SIG-M5 treated with dmso at 0.1 percent for 504 hours (cell line): Measurements from ENCODE around the gene EEA1.
"Not testable (repeated sequence)": the region's sequence is repeated elsewhere in the genome, so short reads cannot be mapped to it uniquely, and the experiment has no call there.

Experiments used
- DNase-seq: peaks from one replicate; lab custom pipeline; 2025; ENCODE audit not compliant: unreplicated experiment; lab: John Stamatoyannopoulos, UW

EEA1 gene

GRCh38 chr12:92753976-92754885, 174.9 kb downstream of the EEA1 start:
- no peak for DNase-seq

- not testable (repeated sequence) for DNase-seq
Measured at GRCh38 chr12:92749691-92750090, 179.4 kb downstream of the EEA1 start.

- no peak for DNase-seq
Measured at GRCh38 chr12:92747151-92747550, 181.9 kb downstream of the EEA1 start.

- no peak for DNase-seq
Measured at GRCh38 chr12:92745856-92746550, 183.1 kb downstream of the EEA1 start.

- no peak for DNase-seq
Measured at GRCh38 chr12:92743026-92743425, 186.1 kb downstream of the EEA1 start.

- DNase-seq: no peak
Measured at GRCh38 chr12:92740411-92740810, 188.7 kb downstream of the EEA1 start.

- DNase-seq: no peak
Measured at GRCh38 chr12:92739113-92739512, 190.0 kb downstream of the EEA1 start.

GRCh38 chr12:92737855-92738850, 190.9 kb downstream of the EEA1 start:
- no peak for DNase-seq

GRCh38 chr12:92736605-92737004, 192.5 kb downstream of the EEA1 start:
- no peak for DNase-seq

GRCh38 chr12:92735131-92735721, 193.9 kb downstream of the EEA1 start:
- DNase-seq: peak; percentile 18

GRCh38 chr12:92733661-92734060, 195.4 kb downstream of the EEA1 start:
- DNase-seq: no peak

- DNase-seq: no peak
Measured at GRCh38 chr12:92733181-92733580, 195.9 kb downstream of the EEA1 start.

GRCh38 chr12:92732716-92733115, 196.4 kb downstream of the EEA1 start:
- DNase-seq: no peak

GRCh38 chr12:92732216-92732615, 196.9 kb downstream of the EEA1 start:
- DNase-seq: no peak

- no peak for DNase-seq
Measured at GRCh38 chr12:92730758-92731157, 198.3 kb downstream of the EEA1 start.

GRCh38 chr12:92729773-92730305, 199.3 kb downstream of the EEA1 start:
- peak; percentile 7 for DNase-seq

- no peak for DNase-seq
Measured at GRCh38 chr12:92726850-92727249, 202.2 kb downstream of the EEA1 start.

- no peak for DNase-seq
Measured at GRCh38 chr12:92722897-92723296, 206.2 kb downstream of the EEA1 start.

- no peak for DNase-seq
Measured at GRCh38 chr12:92721656-92722055, 207.4 kb downstream of the EEA1 start.

- DNase-seq: no peak
Measured at GRCh38 chr12:92721130-92721529, 208.0 kb downstream of the EEA1 start.
